HCT116 (cell line): Measurements from ENCODE around the gene MSI2.

Experiments used
- ATF3 ChIP-seq: IDR thresholded peaks from 2 replicates; pipeline ENCODE4 v1.6.1; 2012
- CTCF ChIP-seq, 3 experiments: fragments of 200-600 bp in 1 of 3; sonication (generic) in 1 of 3; IDR thresholded peaks in 2 of 3; conservative IDR thresholded peaks in 1 of 3; 2 replicates each; pipeline ENCODE4 v1.5.1; 2012 to 2017; ENCODE audit warnings: low read depth in 2 of 3, low read length in 2 of 3, antibody characterized with exemption in 1 of 3, borderline replicate concordance in 1 of 3, control low read depth in 1 of 3, mild to moderate bottlenecking in 1 of 3, mixed read lengths in 1 of 3, mixed run types in 1 of 3, moderate library complexity in 1 of 3; ENCODE audit not compliant: insufficient read depth in 1 of 3
- ELF1 ChIP-seq: IDR thresholded peaks from 2 replicates; pipeline ENCODE4 v1.6.1; 2012; ENCODE audit warnings: low read depth, borderline replicate concordance
- EZH2phosphoT487 ChIP-seq: fragments of 200-600 bp; IDR thresholded peaks from 2 replicates; pipeline ENCODE4 v1.6.1; 2018; ENCODE audit warnings: antibody characterized with exemption, borderline replicate concordance
- JUND ChIP-seq: IDR thresholded peaks from 2 replicates; pipeline ENCODE4 v1.6.1; 2012
- MAX ChIP-seq: IDR thresholded peaks from 2 replicates; pipeline ENCODE4 v1.6.1; 2012
- POLR2A ChIP-seq: IDR thresholded peaks from 2 replicates; pipeline ENCODE4 v1.7.0; 2011; ENCODE audit warnings: borderline replicate concordance; ENCODE audit not compliant: insufficient read depth, insufficient read length; ENCODE audit errors: extremely low read depth
- POLR2AphosphoS5 ChIP-seq: IDR thresholded peaks from 2 replicates; pipeline ENCODE4 v1.6.1; 2011; ENCODE audit warnings: mild to moderate bottlenecking, low read depth, low read length, moderate library complexity
- RAD21 ChIP-seq: IDR thresholded peaks from 2 replicates; pipeline ENCODE4 v1.6.1; 2012; ENCODE audit warnings: low read depth, mild to moderate bottlenecking
- REST ChIP-seq: IDR thresholded peaks from 2 replicates; pipeline ENCODE4 v1.6.1; 2012; ENCODE audit warnings: low read depth
- SP1 ChIP-seq: IDR thresholded peaks from 2 replicates; pipeline ENCODE4 v1.6.1; 2012; ENCODE audit warnings: low read depth
- ZBTB33 ChIP-seq: IDR thresholded peaks from 2 replicates; pipeline ENCODE4 v1.6.1; 2011; ENCODE audit warnings: mild to moderate bottlenecking, low read length, moderate library complexity; ENCODE audit not compliant: insufficient replicate concordance; ENCODE audit errors: extremely low read depth

GRCh38 chr17:57246257-57246656, 10.1 kb upstream of the MSI2 start:
- TF ChIP-seq POLR2AphosphoS5: no peak
- TF ChIP-seq JUND: no peak
- TF ChIP-seq MAX: no peak
- TF ChIP-seq RAD21: no peak
- TF ChIP-seq CTCF (IDR thresholded peaks at IDR 0.05 in 2 of 3, conservative IDR thresholded peaks at IDR 0.05 in 1 of 3; ENCODE audit: borderline replicate concordance in 1 of 3, insufficient read depth in 1 of 3, low read depth in 2 of 3, low read length in 2 of 3): no peak
- no peak for TF ChIP-seq ATF3
- TF ChIP-seq SP1: no peak
- no peak for TF ChIP-seq POLR2A
- no peak for TF ChIP-seq ZBTB33
- no peak for TF ChIP-seq ELF1
- TF ChIP-seq EZH2phosphoT487: no peak
- no peak for TF ChIP-seq REST
